GM18873 (cell line): ENCODE measurements around the gene SRC.

Experiments
- ATAC-seq: cut with Tn5 transposase; IDR thresholded peaks from one replicate; pipeline ENCODE4 v1.9.1; 2021; ENCODE audit warnings: mild to moderate bottlenecking, moderate library complexity, moderate number of reproducible peaks; ENCODE audit not compliant: unreplicated experiment, low FRiP score

Gene SRC

DNA sequence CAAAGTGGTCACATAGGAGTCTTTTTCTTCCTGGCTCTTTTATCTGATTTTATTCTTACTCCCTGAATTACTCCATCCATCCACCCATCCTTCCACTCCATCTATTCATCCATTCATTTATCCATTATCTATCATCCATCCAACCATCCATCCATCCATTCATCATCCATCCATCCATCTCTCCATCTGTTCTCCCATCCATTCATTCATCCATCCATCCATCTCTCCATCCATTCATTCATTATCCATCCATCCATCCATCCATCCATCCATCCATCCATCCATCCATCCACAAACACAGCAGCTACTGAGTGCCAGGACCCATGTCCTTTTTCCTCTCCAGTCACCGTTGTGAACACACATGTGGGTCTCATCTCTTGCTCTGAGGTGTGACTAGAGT lies 96.6 kb downstream of the SRC start:
- ATAC-seq: no peak

DNA sequence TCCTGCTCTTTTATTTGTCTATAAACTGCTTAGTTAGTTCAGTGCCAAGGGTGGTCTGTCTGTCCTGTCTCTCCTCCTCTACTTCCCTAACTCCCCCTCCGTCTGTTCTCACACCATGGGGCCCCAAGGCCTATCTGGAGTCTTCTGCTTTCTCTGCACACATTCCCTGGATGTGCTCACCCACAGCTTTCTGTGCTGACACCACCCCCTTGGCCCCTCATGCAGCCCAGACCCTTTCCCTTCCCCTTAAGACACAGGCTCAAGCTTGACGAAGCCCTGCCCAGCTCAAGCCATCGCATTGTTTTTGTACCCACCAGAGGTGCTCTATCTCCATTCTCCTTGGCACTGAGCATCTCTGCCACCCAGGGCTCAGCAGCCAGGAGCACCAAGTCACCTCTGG lies 97.0 kb downstream of the SRC start:
- ATAC-seq: no peak

DNA sequence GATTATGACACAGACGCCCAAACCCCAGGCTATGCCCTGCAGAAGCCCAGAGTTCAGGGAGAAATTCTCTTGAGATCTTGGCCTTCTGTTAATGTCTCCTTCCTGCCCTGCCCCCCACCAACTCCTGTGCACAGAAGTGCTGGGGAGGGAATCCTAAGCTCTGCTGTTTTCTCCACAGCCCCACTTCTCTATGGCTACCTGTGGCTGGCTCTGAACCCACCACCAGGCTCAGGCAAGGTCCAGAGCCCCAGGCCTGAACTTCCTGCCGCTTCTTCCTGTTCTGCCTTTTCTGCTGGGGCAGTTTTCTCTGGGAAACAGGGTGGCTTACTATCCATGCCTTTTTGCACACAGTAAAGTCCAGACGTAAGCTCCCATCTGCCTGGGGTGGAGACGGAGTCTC lies 97.7 kb downstream of the SRC start:
- no peak for ATAC-seq

DNA sequence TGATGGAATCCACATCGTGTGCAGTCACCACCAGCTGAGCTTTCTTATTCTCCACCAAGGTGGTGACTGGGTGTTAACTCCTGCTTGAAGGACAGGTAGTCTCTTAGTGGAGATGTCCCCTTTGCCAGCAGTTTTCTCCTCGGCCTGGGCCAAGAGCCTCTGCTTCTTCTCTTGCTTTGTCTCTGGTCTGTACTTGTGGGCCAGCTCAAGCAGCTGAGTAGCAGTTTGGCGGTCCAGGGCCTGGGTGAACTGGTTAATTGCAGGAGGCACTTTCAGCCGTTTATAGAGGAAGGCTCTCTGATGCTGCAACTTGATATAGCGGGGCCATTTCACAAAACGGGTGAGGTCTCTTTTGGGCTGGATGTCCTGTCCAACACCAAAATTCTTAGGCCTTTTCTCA lies 99.1 kb downstream of the SRC start:
- no peak for ATAC-seq

GRCh38 chr20:37446286-37447032 lies 100.5 kb downstream of the SRC start:
- no peak for ATAC-seq

DNA sequence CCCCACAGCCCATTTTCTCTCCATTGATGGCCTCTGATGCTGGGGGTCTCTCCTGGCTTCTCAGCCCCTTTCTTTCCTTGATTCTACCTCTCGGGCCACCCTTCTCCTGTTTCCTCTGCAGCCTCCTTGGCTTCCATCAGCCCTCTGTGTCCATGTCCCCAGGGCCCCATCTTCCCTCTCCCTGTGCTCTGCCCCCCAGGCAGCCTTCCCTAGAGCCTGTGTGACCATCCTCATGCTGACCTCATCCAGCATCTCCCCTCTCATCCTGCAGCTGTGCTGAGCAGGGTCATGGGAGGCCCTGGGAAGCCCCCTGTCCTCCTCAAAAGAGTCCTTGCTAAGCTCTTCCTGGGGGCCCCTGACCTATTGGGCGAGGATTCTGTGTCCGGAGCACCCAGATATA lies 101.7 kb downstream of the SRC start:
- ATAC-seq: no peak

DNA sequence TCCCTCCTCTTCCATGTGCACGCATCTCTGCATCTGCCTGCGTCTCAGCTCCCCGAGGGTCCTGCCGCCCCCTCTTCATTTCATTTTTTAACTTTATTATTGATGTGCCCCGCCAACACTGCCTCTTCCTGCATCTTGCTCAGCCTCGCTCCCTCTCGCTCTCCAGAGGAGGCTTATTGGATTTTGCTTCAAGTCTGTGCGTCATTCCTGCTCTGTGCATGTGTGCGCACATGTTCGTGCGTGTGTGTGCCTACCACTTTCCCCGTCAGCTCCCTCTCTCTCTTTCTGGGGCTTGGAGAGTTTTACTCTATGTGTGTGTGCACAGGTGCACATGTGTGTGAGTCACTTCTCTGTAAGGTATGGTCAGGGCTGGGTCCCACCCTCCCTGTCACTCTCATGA lies 103.3 kb downstream of the SRC start:
- ATAC-seq: no peak

DNA sequence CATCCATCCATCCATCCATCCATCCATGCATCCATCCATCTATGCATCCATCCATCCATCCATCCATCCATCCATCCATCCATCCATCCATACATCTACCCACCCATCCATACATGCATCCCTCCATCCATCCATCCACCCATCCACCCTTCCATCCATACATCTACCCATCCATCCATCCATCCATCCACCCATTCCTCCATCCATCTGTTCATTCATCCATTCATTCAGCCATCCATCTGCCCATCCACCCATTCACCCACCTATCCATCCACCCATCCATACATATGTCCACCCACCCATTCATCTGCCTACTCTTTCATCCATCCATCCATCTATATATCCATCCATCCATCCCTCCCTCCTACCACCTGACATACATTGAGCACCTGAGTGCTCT lies 104.4 kb downstream of the SRC start:
- ATAC-seq: no peak

GRCh38 chr20:37451616-37452015 lies 105.7 kb downstream of the SRC start:
- no peak for ATAC-seq

DNA sequence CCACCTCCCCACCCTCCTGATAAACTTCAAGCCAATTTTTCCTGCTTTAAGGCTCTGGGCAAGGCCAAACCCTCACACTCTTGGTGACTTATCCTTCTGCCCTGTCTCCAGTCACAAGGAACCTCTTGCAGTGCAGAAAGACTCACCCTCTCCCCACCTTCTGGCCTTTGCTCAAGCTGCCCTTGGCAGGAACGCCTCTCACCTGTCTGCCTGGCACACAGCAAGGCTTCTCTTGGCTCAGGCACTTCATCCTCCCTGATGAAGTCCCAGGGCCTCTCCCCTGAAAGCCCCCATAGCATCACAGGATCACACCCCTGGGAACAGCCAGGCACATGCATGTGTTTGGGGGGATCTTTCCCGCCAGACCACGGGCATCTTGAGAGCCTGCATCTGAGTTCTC lies 106.3 kb downstream of the SRC start:
- ATAC-seq: no peak

DNA sequence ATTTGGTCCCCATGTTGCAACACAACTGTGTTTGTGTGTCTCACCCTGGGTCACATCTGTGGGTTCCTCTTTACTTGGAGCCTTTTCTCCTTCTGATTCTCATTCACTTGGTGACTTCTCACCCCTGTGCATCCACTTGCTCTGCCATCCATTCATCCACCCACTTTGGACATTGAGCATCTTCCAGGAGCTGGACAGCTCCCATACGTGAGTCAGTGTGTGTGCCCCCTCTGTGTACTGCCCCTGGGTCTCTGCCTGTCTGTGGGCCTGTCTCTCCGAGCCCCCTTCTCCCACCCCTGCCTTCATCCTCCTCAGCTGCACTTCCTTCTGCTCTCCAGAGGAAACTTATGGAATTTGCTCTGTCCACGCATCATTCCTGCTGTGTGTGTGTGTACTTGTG lies 107.3 kb downstream of the SRC start:
- ATAC-seq: no peak

DNA sequence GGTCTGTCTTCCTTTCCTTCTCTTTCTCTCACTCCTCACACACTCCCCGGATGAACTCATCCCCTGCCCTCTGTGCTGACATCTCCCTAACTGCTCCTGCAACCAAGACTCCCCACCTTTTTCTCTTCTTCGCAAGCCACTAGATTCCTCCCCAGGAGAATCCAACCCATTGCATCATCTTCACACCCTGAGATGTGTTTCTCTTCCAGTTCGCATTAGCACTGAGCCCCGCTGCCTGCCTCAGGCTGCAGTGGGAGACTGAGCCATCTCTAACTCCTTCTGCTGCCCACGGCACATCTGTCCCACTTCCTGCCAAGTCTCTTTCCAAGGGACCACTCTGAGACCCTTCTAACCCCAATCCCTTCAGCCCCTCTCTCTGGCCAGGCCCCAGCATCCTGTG lies 107.9 kb downstream of the SRC start:
- no peak for ATAC-seq

- ATAC-seq: no peak
Measured at GRCh38 chr20:37454636-37455385, 108.9 kb downstream of the SRC start.
